Left lung (tissue), 14 donors: Measurements from ENCODE around the gene GPR82. TPM values are rescaled to one million over a fixed set of nuclear protein-coding genes. Genes with fewer than 3 reads are reported as not detected.
"Not testable (repeated sequence)": the region's sequence is repeated elsewhere in the genome, so short reads cannot be mapped to it uniquely, and the experiment has no call there.

ENCODE experiments used
- ATAC-seq: fragments of 200-7000 bp; cut with Tn5 transposase; one replicate; pipeline ENCODE4 v1.9.1; 2020; ENCODE audit warnings: moderate library complexity
- DNase-seq, 4 donors: peaks; one replicate each; pipeline ENCODE4 v3.0.0-alpha.2; 2013 to 2020
- H3K27ac ChIP-seq, 2 donors: fragments of 200-600 bp; sonication (generic) in 1 of 2; one replicate each; pipeline versions ENCODE4 v1.5.0 to v1.8.0; 2020 to 2021
- H3K27me3 ChIP-seq, 2 donors: fragments of 200-600 bp; sonication (generic) in 1 of 2; one replicate each; pipeline versions ENCODE4 v1.5.0 to v1.8.0; 2020 to 2021
- H3K36me3 ChIP-seq, 2 donors: fragments of 200-600 bp; sonication (generic) in 1 of 2; one replicate each; pipeline versions ENCODE4 v1.5.0 to v1.8.0; 2020 to 2021
- H3K4me1 ChIP-seq, 2 donors: fragments of 200-600 bp; one replicate each; pipeline ENCODE4 v1.8.0; 2021
- H3K4me3 ChIP-seq, 2 donors: fragments of 200-600 bp; sonication (generic) in 1 of 2; one replicate each; pipeline versions ENCODE4 v1.5.0 to v1.8.0; 2020 to 2021; ENCODE audit warnings: mild to moderate bottlenecking in 1 of 2
- H3K9me3 ChIP-seq, 2 donors: fragments of 200-600 bp; sonication (generic) in 1 of 2; one replicate each; pipeline versions ENCODE4 v1.5.0 to v1.8.0; 2020 to 2021
- intact Hi-C, 2 donors: fragments of 100-400 bp; cut with DNase I; formaldehyde crosslinking; loops; one replicate each; pipeline versions ENCODE4 v1.11.2 to v1.14.2; 2022
- long read RNA-seq, 12 donors: library from polyadenylated mRNA in 2 of 12; unstranded in 2 of 12; transcript quantifications; one replicate each; pipeline ENCODE4 v2.0.0 and lab custom pipeline, GENCODE V29; 2019 to 2026
- polyA plus RNA-seq, 6 donors: library from polyadenylated mRNA; unstranded; fragments of 120-200 nt; gene quantifications; one replicate each; pipeline ENCODE4 v1.2.1, GENCODE V29; 2013; ENCODE audit not compliant: insufficient read length in 6 of 6
- total RNA-seq, 2 donors: library from RNA; stranded (reverse); fragmentation: NEBNext Ultra II Directional; extraction: Animal tissue kit (Norgen Biotek cat#: 25700); gene quantifications; one replicate each; pipeline ENCODE4 v1.2.1, GENCODE V29; 2021
- TF ChIP-seq, protein P1 (sequence below), 2 donors: fragments of 200-600 bp; sonication (generic) in 1 of 2; IDR thresholded peaks; one replicate each; pipeline versions ENCODE4 v1.5.0 to v1.8.0; 2021; ENCODE audit warnings: antibody characterized with exemption in 2 of 2
- donor health status: DM: no; HTN: yes; CAD: no.
- donor health status: DM: no; HTN: no; CAD: no.

GPR82 gene, protein sequence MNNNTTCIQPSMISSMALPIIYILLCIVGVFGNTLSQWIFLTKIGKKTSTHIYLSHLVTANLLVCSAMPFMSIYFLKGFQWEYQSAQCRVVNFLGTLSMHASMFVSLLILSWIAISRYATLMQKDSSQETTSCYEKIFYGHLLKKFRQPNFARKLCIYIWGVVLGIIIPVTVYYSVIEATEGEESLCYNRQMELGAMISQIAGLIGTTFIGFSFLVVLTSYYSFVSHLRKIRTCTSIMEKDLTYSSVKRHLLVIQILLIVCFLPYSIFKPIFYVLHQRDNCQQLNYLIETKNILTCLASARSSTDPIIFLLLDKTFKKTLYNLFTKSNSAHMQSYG
- total RNA-seq: under 1 TPM; 0.17 to 0.37 TPM
- under 1 TPM in 5 of 6 donors, not detected in 1; 0.11 to 0.21 (median 0.18) TPM for polyA plus RNA-seq
- long read RNA-seq, donor 1: 0 reads
- long read RNA-seq, donor 2: 0 reads
- long read RNA-seq, donor 3: 0 reads
- long read RNA-seq, donor 4, partial matches to known transcripts: 0 of 1 reads
- long read RNA-seq, donor 4, other reads (novel, unspliced or antisense): 1 of 1 reads
- long read RNA-seq, donor 5: 0 reads
- long read RNA-seq, donor 6: 0 reads
- long read RNA-seq, donor 7: 0 reads
- long read RNA-seq, donor 8: 0 reads
- long read RNA-seq, donor 9: 0 reads
- long read RNA-seq, donor 10: 0 reads
- long read RNA-seq, donor 11: 0 reads
- long read RNA-seq, donor 12: 0 reads

DNA sequence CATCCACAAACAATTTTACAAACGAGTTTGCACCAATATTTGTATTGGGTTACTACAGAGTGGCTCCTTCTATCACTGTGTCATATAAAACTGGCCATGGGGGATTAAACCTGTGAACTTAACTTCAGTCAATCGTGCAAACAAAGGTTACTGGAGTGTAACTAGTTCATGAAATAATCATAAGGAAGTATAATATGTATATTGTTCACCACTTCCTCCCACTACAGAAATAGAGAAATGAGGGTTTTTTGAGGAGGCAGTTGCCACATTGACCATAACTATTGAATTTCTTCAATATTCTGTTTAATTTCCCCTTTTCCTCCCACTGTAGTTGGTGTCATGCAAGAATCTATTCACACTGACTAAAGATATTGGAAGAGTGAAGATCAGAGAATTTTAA, at the start of gene GPR82:
Gene GPR82 (plus strand): TSS at position 356 of the 400 bp plus-strand sequence. CDS start 2,846 bp downstream, outside the sequence.
- H3K4me3 ChIP-seq: no peak within 1 kb of the TSS
- no peaks in the 10 kb centered on the region for H3K27me3 ChIP-seq
- peaks cover 0 to 2% of the 10 kb centered on the region in 2 donors for H3K36me3 ChIP-seq
- no peaks in the 10 kb centered on the region for H3K9me3 ChIP-seq
- intact Hi-C loops: no loop called here
- ATAC-seq: no peak
- peaks cover 0 to 17% of the 10 kb centered on the region in 2 donors for H3K4me1 ChIP-seq
- H3K27ac ChIP-seq: no peak within 1 kb of the TSS
- no peak for DNase-seq
- TF ChIP-seq, protein P1, sequence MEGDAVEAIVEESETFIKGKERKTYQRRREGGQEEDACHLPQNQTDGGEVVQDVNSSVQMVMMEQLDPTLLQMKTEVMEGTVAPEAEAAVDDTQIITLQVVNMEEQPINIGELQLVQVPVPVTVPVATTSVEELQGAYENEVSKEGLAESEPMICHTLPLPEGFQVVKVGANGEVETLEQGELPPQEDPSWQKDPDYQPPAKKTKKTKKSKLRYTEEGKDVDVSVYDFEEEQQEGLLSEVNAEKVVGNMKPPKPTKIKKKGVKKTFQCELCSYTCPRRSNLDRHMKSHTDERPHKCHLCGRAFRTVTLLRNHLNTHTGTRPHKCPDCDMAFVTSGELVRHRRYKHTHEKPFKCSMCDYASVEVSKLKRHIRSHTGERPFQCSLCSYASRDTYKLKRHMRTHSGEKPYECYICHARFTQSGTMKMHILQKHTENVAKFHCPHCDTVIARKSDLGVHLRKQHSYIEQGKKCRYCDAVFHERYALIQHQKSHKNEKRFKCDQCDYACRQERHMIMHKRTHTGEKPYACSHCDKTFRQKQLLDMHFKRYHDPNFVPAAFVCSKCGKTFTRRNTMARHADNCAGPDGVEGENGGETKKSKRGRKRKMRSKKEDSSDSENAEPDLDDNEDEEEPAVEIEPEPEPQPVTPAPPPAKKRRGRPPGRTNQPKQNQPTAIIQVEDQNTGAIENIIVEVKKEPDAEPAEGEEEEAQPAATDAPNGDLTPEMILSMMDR (IDR thresholded peaks at IDR 0.05): no peak

DNA sequence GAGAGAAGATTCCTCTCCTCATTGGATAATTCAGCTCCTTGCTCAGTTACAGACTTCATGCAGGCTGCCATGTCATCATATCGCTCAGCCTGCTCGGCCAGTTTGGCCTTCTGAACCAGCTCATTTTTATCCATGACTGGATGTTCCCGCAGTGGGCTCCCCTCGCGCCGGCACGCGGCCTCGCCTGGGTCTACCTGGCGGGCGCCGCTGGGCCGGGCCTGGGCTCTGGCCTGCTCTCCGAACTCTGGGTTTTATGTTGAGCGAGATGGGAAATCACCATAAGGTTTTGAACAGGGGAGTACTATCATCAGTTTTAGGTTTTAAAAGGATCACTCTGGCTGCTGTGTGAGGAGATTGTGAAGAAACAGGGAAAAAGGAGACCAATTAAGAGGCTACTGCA, 47.6 kb upstream of the GPR82 start:
- H3K9me3 ChIP-seq, ATAC-seq, H3K4me3 ChIP-seq, H3K27me3 ChIP-seq, H3K36me3 ChIP-seq, H3K4me1 ChIP-seq, H3K27ac ChIP-seq, DNase-seq, intact Hi-C loops: not testable (repeated sequence)

DNA sequence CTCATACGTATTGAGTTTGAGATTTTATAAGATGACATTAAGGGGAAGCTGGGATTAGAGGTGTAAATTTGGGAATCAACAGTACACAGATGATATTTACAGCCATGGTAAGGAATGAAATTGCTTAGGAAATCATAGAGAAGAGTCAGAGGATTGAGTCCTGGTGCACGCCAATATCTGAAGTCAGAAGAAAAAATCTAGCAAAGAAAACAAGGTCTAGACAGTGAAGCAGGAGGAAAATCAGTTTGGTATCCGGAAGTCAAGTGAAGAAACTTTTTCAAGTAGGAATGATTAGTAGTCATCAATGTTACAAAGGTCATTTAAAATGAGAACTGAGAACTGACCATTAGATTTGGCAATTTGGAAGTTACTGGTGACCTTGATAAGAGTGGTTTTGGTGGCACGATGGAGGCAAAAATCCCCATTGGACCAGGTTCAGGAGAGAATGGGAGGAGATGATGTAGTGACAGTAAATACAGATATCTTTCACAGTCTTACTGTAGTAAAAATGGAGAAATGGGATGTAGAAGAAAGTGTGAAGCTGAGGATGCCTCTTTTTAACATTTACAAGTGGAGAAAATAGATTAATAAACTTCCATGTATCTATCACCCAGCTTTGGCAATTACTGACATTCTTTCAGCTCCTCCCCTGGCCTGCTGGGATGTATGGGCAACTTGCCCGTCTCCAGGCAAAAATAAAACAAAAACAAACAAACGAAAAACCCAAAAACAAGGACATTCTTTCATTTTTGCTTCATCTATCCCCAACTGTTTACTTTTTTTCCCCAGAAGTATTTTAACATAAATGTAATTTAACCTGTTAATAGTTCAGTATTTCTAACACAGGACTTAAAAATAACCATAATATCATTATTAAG, 46.6 kb upstream of the GPR82 start:
- Histone ChIP-seq H3K36me3 (no peaks in the 10 kb centered on the region), H3K27ac (peak overlapping the region in 1 of 2 donors; percentile 10), H3K4me1 (no peaks in the 10 kb centered on the region), H3K4me3 (no peak overlapping the region), H3K9me3 (no peaks in the 10 kb centered on the region), H3K27me3 (no peaks in the 10 kb centered on the region)
- TF ChIP-seq, protein P1 (IDR thresholded peaks at IDR 0.05): no peak
- intact Hi-C loops: no loop called here
- ATAC-seq (no peak), DNase-seq (peak in 2 of 4 donors; percentile 25 to 43)

DNA sequence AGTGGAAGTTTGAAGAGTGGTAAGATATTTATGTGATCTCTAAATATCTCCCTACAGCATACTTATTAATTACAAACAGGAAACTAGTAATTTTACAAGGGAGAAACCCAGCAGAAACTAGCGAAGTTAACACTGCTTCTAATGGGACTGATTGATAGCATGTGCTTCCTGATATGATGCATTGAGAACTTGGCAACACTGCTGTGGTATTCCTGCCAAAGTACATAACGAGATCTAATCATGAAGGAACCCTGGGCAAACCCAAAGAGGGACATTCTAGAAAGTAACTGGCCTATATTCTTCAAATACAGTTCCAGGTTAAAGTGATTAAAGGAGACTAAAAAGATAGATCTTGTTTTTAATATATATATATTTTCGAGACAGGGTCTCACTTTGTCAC, 39.8 kb upstream of the GPR82 start:
- ATAC-seq: no peak

DNA sequence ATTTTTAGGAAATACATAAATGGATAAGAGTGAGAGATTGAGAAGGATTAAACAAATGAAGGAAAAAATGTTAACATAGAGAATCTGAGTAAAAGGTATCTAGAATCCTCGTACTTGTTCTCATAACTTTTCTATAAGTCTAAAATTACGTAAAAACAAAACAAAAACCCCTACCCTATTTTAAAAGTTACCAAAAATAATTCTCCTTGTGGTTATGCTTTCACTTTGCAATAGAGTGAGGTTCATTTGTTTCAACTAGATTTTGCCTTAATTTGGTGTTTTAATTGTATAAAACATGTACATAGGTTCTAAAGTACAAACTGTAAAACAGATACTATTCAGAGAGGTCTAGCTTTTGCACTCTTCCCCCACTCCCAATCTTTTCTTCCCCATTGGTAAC, 39.0 kb upstream of the GPR82 start:
- Histone ChIP-seq H3K27ac (no peak overlapping the region), H3K27me3 (no peaks in the 10 kb centered on the region), H3K36me3 (no peaks in the 10 kb centered on the region), H3K4me1 (no peaks in the 10 kb centered on the region), H3K4me3 (no peak overlapping the region), H3K9me3 (no peaks in the 10 kb centered on the region)
- intact Hi-C loops: no loop called here
- TF ChIP-seq, protein P1 (IDR thresholded peaks at IDR 0.05): no peak
- no peak for ATAC-seq
- DNase-seq: no peak

More for the DNA sequence above, 39.8 kb upstream of the GPR82 start:
- no peak overlapping the region for H3K4me3 ChIP-seq
- TF ChIP-seq, protein P1 (IDR thresholded peaks at IDR 0.05): no peak
- no peaks in the 10 kb centered on the region for H3K36me3 ChIP-seq
- no peak for DNase-seq
- H3K27me3 ChIP-seq: no peaks in the 10 kb centered on the region
- no peaks in the 10 kb centered on the region for H3K9me3 ChIP-seq
- no peaks in the 10 kb centered on the region for H3K4me1 ChIP-seq
- intact Hi-C loops: no loop called here
- H3K27ac ChIP-seq: no peak overlapping the region
